Measurements from ENCODE around the gene CHRDL1.

CHRDL1 gene

DNA sequence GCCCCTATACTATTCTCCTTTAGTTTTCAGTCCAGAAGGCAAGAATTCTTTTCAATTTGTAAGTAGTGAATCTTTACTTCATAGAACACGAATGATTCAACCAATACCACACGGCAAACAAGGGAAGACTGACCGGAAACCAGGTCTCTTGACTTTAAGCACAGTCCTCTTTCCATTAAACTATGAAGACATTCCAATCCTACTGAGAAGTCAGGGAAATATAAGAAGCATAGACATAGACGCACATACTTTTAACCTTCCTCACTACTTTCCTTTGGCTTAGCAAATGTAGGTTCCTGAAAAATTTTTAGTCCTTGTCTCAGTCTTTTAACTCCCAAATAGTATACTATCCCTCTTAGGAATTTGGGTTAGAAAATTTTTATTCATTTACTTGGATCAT is 9.1 kb downstream of the CHRDL1 start:
- H3K36me3 ChIP-seq (ENCODE audit: control insufficient read depth in 4 of 4, insufficient read depth in 4 of 4, low read length in 3 of 4) = no peaks in the 10 kb centered on the region
- H3K27me3 ChIP-seq (replicated peaks in 2 of 5; ENCODE audit: control insufficient read depth in 4 of 5, insufficient read depth in 5 of 5, low read length in 4 of 5) = peaks cover 0 to 2% (median 0%) of the 10 kb centered on the region in 5 experiments
- ChIA-PET POLR2A (no interaction called here), CTCF (no interaction called here)
- H3K4me1 ChIP-seq (ENCODE audit: control extremely low read depth in 1 of 4, control insufficient read depth in 4 of 4, insufficient read depth in 4 of 4, low read length in 3 of 4) = peaks cover 0 to 4% (median 3%) of the 10 kb centered on the region in 4 experiments
- WGBS (ENCODE audit: insufficient coverage) = 100% methylated on average over 1 of the region's 4 CpGs
- no peak for DNase-seq
- no peaks in the 10 kb centered on the region for H3K9me3 ChIP-seq (ENCODE audit: control extremely low read depth in 1 of 5, control insufficient read depth in 4 of 5, insufficient read depth in 2 of 5, low read depth in 1 of 5, low read length in 4 of 5)
- H3K27ac ChIP-seq (ENCODE audit: insufficient read depth in 1 of 2, low read depth in 1 of 2, low read length in 2 of 2, poor library complexity in 1 of 2, severe bottlenecking in 2 of 2) = no peak overlapping the region
- H3K4me3 ChIP-seq (ENCODE audit: control insufficient read depth in 1 of 7, extremely low read depth in 1 of 7, insufficient read depth in 4 of 7, low read depth in 2 of 7, low read length in 6 of 7) = no peak overlapping the region

DNA sequence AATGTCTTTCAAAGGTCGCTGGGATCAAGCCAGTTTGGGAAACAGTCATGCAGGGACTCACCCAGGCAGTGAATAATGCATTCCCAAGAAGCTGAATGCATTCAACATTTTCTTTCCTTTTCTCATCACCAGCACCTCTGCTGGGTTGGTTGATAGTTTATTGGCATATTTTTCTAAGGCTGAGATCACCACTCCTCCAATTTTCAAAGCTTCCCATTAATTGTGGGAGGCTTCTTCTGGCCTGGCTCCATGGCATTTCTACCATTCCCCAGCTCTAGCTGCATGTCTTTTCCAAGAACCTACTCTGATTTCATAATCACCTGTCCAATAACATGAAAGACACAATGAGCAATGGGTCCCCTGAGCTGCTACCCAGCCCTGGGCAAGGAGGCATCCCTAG is 35.8 kb downstream of the CHRDL1 start:
- Histone ChIP-seq H3K9me3 (ENCODE audit: control extremely low read depth in 1 of 5, control insufficient read depth in 4 of 5, insufficient read depth in 2 of 5, low read depth in 1 of 5, low read length in 4 of 5) (peaks cover 0 to 3% (median 2%) of the 10 kb centered on the region in 5 experiments), H3K27ac (ENCODE audit: insufficient read depth in 1 of 2, low read depth in 1 of 2, low read length in 2 of 2, poor library complexity in 1 of 2, severe bottlenecking in 2 of 2) (no peak overlapping the region), H3K4me3 (ENCODE audit: control insufficient read depth in 1 of 7, extremely low read depth in 1 of 7, insufficient read depth in 4 of 7, low read depth in 2 of 7, low read length in 6 of 7) (no peak overlapping the region), H3K4me1 (ENCODE audit: control extremely low read depth in 1 of 4, control insufficient read depth in 4 of 4, insufficient read depth in 4 of 4, low read length in 3 of 4) (no peaks in the 10 kb centered on the region), H3K36me3 (ENCODE audit: control insufficient read depth in 4 of 4, insufficient read depth in 4 of 4, low read length in 3 of 4) (peaks cover 0 to 12% (median 0%) of the 10 kb centered on the region in 4 experiments), H3K27me3 (replicated peaks in 2 of 5; ENCODE audit: control insufficient read depth in 4 of 5, insufficient read depth in 5 of 5, low read length in 4 of 5) (no peaks in the 10 kb centered on the region)
- 43% methylated on average over 1 of the region's 1 CpG for WGBS (ENCODE audit: insufficient coverage)
- no peak for DNase-seq
- CTCF ChIA-PET = no interaction called here
- POLR2A ChIA-PET = no interaction called here

DNA sequence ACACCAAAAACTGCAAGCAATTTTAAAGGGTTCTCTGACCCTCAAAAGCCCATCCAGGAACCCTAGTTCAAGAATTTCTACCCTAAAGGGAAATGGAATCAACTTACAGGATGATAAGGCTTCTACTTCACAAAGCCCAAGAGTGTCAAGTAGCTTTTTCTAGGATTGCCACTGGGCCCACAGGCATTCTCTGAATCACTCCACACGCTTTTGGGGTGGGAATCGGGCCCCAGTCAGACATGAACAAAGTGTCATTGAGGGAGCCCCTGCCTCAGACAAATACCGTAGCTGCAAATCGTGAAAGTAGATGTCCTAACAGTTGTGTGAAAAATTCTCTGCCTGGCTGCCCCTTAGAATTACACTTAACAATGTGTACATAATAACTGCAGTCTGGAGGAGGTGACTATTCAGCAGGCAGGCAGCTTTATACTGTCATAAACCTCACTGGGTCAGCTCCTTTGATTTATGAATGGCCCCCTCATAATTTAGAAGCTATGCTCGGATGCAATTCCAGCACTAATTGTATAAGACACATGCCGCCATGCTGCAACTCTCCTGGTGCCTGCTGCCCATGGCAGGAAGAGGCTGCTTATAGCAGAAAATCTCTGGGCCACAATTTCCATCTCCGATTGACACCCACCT is 36.7 kb downstream of the CHRDL1 start:
- H3K36me3 ChIP-seq (ENCODE audit: control insufficient read depth in 4 of 4, insufficient read depth in 4 of 4, low read length in 3 of 4) = peaks cover 0 to 12% (median 0%) of the 10 kb centered on the region in 4 experiments
- DNase-seq = no peak
- H3K27ac ChIP-seq (ENCODE audit: insufficient read depth in 1 of 2, low read depth in 1 of 2, low read length in 2 of 2, poor library complexity in 1 of 2, severe bottlenecking in 2 of 2) = no peak overlapping the region
- WGBS (ENCODE audit: insufficient coverage) = 79% methylated on average over 5 of the region's 7 CpGs
- ChIA-PET POLR2A (no interaction called here), CTCF (no interaction called here)
- H3K9me3 ChIP-seq (ENCODE audit: control extremely low read depth in 1 of 5, control insufficient read depth in 4 of 5, insufficient read depth in 2 of 5, low read depth in 1 of 5, low read length in 4 of 5) = peaks cover 0 to 3% (median 2%) of the 10 kb centered on the region in 5 experiments
- no peak overlapping the region for H3K4me3 ChIP-seq (ENCODE audit: control insufficient read depth in 1 of 7, extremely low read depth in 1 of 7, insufficient read depth in 4 of 7, low read depth in 2 of 7, low read length in 6 of 7)
- H3K4me1 ChIP-seq (ENCODE audit: control extremely low read depth in 1 of 4, control insufficient read depth in 4 of 4, insufficient read depth in 4 of 4, low read length in 3 of 4) = no peaks in the 10 kb centered on the region
- no peaks in the 10 kb centered on the region for H3K27me3 ChIP-seq (replicated peaks in 2 of 5; ENCODE audit: control insufficient read depth in 4 of 5, insufficient read depth in 5 of 5, low read length in 4 of 5)

DNA sequence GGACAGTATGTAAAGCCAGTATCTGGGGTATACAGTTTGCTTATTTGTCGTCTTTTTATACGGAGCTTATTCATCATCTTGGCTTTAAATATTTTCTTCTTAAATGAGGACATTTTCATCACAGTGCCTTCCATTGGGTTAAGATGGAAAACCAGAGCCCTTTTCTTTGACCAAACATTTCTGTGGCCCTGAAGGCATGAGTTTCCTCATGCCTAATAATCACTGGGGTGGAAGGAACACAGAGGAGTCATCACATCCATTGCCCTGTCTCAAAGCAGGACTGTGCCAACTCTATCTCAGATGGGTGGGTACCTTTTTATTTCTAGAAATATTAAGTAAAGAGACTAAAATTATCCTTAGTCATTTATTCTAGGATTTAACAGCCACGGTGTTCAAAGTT is 40.0 kb downstream of the CHRDL1 start:
- DNase-seq = no peak
- Histone ChIP-seq H3K9me3 (ENCODE audit: control extremely low read depth in 1 of 5, control insufficient read depth in 4 of 5, insufficient read depth in 2 of 5, low read depth in 1 of 5, low read length in 4 of 5) (peaks cover 0 to 3% (median 2%) of the 10 kb centered on the region in 5 experiments), H3K36me3 (ENCODE audit: control insufficient read depth in 4 of 4, insufficient read depth in 4 of 4, low read length in 3 of 4) (peaks cover 0 to 12% (median 0%) of the 10 kb centered on the region in 4 experiments), H3K27ac (ENCODE audit: insufficient read depth in 1 of 2, low read depth in 1 of 2, low read length in 2 of 2, poor library complexity in 1 of 2, severe bottlenecking in 2 of 2) (no peak overlapping the region), H3K4me3 (ENCODE audit: control insufficient read depth in 1 of 7, extremely low read depth in 1 of 7, insufficient read depth in 4 of 7, low read depth in 2 of 7, low read length in 6 of 7) (no peak overlapping the region), H3K4me1 (ENCODE audit: control extremely low read depth in 1 of 4, control insufficient read depth in 4 of 4, insufficient read depth in 4 of 4, low read length in 3 of 4) (no peaks in the 10 kb centered on the region), H3K27me3 (replicated peaks in 2 of 5; ENCODE audit: control insufficient read depth in 4 of 5, insufficient read depth in 5 of 5, low read length in 4 of 5) (no peaks in the 10 kb centered on the region)
- ChIA-PET CTCF (no interaction called here), POLR2A (no interaction called here)
- WGBS (ENCODE audit: insufficient coverage) = no CpG with 5 or more reads among the region's 3 CpGs

DNA sequence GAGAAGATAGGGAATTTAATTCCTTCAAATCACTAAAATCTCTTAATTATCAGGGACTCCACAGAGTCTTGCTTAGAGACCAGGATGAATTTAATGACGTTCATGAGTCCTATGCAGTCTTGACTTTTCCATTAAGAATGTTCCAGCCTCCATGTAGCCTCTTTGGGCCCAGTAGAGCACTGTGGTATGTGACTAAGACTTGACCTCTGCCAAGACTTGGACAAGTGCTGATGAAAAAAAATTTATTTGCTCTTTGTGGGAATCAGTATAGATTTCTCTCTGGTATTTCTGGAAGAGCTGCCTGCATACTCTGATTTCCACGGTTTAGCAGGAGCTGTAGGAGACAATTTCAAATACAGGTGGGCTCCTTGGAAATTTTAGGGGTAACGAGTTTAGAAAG is 40.6 kb downstream of the CHRDL1 start:
- Histone ChIP-seq H3K9me3 (ENCODE audit: control extremely low read depth in 1 of 5, control insufficient read depth in 4 of 5, insufficient read depth in 2 of 5, low read depth in 1 of 5, low read length in 4 of 5) (peaks cover 0 to 3% (median 2%) of the 10 kb centered on the region in 5 experiments), H3K27ac (ENCODE audit: insufficient read depth in 1 of 2, low read depth in 1 of 2, low read length in 2 of 2, poor library complexity in 1 of 2, severe bottlenecking in 2 of 2) (no peak overlapping the region), H3K36me3 (ENCODE audit: control insufficient read depth in 4 of 4, insufficient read depth in 4 of 4, low read length in 3 of 4) (peaks cover 0 to 12% (median 0%) of the 10 kb centered on the region in 4 experiments), H3K27me3 (replicated peaks in 2 of 5; ENCODE audit: control insufficient read depth in 4 of 5, insufficient read depth in 5 of 5, low read length in 4 of 5) (no peaks in the 10 kb centered on the region), H3K4me1 (ENCODE audit: control extremely low read depth in 1 of 4, control insufficient read depth in 4 of 4, insufficient read depth in 4 of 4, low read length in 3 of 4) (no peaks in the 10 kb centered on the region), H3K4me3 (ENCODE audit: control insufficient read depth in 1 of 7, extremely low read depth in 1 of 7, insufficient read depth in 4 of 7, low read depth in 2 of 7, low read length in 6 of 7) (no peak overlapping the region)
- CTCF ChIA-PET = no interaction called here
- 72% methylated on average over 3 of the region's 3 CpGs for WGBS (ENCODE audit: insufficient coverage)
- no peak for DNase-seq
- POLR2A ChIA-PET = no interaction called here

DNA sequence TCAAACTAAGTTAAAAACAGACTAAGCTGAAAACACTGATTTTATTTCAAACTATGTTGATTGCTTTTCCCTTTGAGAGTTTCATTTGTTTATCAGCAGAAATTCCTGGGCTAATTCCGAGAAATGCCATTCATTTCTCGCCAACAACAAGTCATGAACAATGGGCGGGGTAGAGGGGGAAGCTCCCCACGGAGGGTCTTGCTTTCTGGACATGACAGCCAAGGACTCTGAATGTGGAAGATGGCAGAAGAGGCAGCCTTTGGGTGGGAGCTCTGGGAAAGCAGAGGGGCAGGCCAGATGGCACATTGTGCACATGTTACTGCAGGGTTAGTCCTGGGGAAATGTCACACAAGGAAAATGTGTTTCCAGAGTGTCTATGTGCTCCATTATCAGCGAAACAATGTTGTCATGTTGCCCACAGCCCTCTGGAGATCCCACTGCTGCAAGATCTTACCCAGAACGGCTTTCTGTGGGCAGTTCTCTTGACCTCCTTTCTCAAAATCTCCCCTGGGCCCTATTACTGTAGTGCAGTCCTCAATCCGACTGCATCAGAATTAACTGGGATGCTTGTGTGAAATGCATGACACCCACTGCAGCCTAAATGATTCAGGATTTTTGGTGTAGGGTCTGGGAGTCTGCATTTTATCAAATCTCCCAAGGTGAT is 45.0 kb downstream of the CHRDL1 start:
- DNase-seq = no peak
- ChIA-PET CTCF (no interaction called here), POLR2A (no interaction called here)
- no peaks in the 10 kb centered on the region for H3K36me3 ChIP-seq (ENCODE audit: control insufficient read depth in 4 of 4, insufficient read depth in 4 of 4, low read length in 3 of 4)
- H3K27me3 ChIP-seq (replicated peaks in 2 of 5; ENCODE audit: control insufficient read depth in 4 of 5, insufficient read depth in 5 of 5, low read length in 4 of 5) = no peaks in the 10 kb centered on the region
- no peak overlapping the region for H3K4me3 ChIP-seq (ENCODE audit: control insufficient read depth in 1 of 7, extremely low read depth in 1 of 7, insufficient read depth in 4 of 7, low read depth in 2 of 7, low read length in 6 of 7)
- no peaks in the 10 kb centered on the region for H3K9me3 ChIP-seq (ENCODE audit: control extremely low read depth in 1 of 5, control insufficient read depth in 4 of 5, insufficient read depth in 2 of 5, low read depth in 1 of 5, low read length in 4 of 5)
- 72% methylated on average over 5 of the region's 7 CpGs for WGBS (ENCODE audit: insufficient coverage)
- no peak overlapping the region for H3K27ac ChIP-seq (ENCODE audit: insufficient read depth in 1 of 2, low read depth in 1 of 2, low read length in 2 of 2, poor library complexity in 1 of 2, severe bottlenecking in 2 of 2)
- H3K4me1 ChIP-seq (ENCODE audit: control extremely low read depth in 1 of 4, control insufficient read depth in 4 of 4, insufficient read depth in 4 of 4, low read length in 3 of 4) = peaks cover 0 to 3% (median 0%) of the 10 kb centered on the region in 4 experiments

DNA sequence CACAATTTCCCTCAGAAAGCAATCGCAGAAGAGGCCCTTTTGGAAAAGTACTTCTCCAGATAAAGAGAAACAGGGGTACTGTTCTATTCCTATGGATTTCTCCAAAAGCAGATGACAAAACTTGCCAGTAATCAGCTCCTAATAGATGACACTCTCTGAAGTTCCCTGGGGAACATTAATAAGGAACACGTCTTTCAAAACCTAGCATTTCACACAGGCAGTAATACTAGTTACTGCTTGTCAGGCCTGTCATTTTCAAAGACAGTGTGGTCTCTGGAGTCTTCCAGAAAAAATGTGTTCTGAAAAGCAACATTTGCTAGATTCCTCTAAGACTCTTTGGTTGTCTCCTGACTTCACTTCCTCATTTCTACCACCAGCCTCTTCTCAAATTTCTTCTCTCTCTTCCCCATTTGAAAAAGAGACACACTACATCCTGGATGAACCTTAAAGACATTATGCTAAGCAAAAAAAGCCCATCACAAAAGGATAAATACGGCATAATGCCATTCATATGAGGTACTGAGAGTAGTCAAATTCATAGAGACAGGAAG is 47.3 kb downstream of the CHRDL1 start:
- CTCF ChIA-PET = no interaction called here
- POLR2A ChIA-PET = no interaction called here
- Histone ChIP-seq H3K4me3 (ENCODE audit: control insufficient read depth in 1 of 7, extremely low read depth in 1 of 7, insufficient read depth in 4 of 7, low read depth in 2 of 7, low read length in 6 of 7) (no peak overlapping the region), H3K27me3 (replicated peaks in 2 of 5; ENCODE audit: control insufficient read depth in 4 of 5, insufficient read depth in 5 of 5, low read length in 4 of 5) (no peaks in the 10 kb centered on the region), H3K9me3 (ENCODE audit: control extremely low read depth in 1 of 5, control insufficient read depth in 4 of 5, insufficient read depth in 2 of 5, low read depth in 1 of 5, low read length in 4 of 5) (no peaks in the 10 kb centered on the region), H3K4me1 (ENCODE audit: control extremely low read depth in 1 of 4, control insufficient read depth in 4 of 4, insufficient read depth in 4 of 4, low read length in 3 of 4) (peaks cover 0 to 3% (median 0%) of the 10 kb centered on the region in 4 experiments), H3K27ac (ENCODE audit: insufficient read depth in 1 of 2, low read depth in 1 of 2, low read length in 2 of 2, poor library complexity in 1 of 2, severe bottlenecking in 2 of 2) (no peak overlapping the region), H3K36me3 (ENCODE audit: control insufficient read depth in 4 of 4, insufficient read depth in 4 of 4, low read length in 3 of 4) (no peaks in the 10 kb centered on the region)
- 33% methylated on average over 1 of the region's 3 CpGs for WGBS (ENCODE audit: insufficient coverage)
- DNase-seq = peak in 2 of 3 donors; percentile 44 to 56
